GM12874 (cell line): Measurements from ENCODE around the gene C18orf54.

Source experiments
- TF ChIP-seq, protein P1 (sequence below): IDR thresholded peaks from 2 replicates; pipeline ENCODE4 v1.5.1; 2011; ENCODE audit warnings: low read depth, mild to moderate bottlenecking, control low read depth, low read length, moderate library complexity; ENCODE audit not compliant: insufficient read depth

Gene C18orf54

DNA sequence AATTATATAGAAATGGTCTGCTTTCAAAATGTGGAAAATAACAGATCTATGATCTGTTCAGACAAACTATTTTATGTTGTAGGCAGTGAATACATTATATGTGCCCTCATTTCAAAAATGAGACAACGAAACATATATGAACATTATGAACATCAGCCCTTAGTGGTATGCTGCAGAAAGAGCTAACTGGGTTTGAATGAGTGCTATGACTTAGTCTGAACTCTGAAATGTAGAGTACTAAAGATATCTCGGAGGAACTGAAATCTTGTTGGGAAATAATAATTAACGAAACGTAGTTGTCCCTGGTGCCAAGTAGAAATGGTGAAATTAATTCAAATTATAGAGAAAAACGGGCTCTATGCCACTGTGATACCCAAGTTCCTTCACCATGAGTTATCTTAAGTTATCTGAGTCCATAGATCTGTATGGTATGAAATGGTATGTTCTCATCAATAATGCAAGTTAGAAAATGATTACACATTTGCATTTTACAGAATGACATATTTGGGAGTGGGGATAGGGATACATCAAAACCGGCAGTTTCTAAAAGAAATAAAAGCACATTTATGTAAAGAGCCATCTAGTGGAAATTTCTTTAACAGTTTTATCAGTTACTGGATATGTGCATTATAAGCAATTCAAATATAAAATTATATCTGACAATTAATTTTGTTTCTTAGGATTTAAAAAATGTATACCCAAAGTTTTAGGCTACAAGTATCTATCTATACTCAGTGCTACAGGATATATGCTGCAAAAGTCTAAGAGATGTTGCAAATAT is 26.7 kb upstream of the C18orf54 start:
- TF ChIP-seq, protein P1, sequence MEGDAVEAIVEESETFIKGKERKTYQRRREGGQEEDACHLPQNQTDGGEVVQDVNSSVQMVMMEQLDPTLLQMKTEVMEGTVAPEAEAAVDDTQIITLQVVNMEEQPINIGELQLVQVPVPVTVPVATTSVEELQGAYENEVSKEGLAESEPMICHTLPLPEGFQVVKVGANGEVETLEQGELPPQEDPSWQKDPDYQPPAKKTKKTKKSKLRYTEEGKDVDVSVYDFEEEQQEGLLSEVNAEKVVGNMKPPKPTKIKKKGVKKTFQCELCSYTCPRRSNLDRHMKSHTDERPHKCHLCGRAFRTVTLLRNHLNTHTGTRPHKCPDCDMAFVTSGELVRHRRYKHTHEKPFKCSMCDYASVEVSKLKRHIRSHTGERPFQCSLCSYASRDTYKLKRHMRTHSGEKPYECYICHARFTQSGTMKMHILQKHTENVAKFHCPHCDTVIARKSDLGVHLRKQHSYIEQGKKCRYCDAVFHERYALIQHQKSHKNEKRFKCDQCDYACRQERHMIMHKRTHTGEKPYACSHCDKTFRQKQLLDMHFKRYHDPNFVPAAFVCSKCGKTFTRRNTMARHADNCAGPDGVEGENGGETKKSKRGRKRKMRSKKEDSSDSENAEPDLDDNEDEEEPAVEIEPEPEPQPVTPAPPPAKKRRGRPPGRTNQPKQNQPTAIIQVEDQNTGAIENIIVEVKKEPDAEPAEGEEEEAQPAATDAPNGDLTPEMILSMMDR, result no peak

DNA sequence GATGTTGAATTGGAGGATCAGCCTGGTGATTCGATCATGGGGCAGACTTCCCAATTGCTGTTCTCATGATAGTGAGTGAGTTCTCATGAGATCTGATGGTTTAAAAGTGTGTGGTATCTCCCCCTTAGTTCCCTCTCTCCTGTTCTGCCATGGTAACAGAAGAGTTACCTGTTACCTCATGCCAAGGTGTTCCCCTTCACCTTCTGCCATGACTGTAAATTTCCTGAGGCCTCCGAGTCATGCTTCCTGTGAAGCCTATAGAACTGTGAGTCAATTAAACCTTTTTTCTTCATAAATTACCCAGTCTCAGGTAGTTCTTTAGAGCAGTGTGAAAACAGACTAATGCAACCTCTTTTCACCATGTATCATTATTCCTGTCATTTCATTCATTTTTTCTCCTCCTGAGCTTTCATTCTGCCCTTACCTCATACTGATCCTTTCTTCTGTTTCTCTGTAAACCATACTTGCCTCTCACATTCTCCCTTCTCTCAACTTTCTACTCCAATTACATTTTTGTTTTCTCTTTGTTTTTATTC is 22.0 kb upstream of the C18orf54 start:
- TF ChIP-seq, protein P1, result no peak

DNA sequence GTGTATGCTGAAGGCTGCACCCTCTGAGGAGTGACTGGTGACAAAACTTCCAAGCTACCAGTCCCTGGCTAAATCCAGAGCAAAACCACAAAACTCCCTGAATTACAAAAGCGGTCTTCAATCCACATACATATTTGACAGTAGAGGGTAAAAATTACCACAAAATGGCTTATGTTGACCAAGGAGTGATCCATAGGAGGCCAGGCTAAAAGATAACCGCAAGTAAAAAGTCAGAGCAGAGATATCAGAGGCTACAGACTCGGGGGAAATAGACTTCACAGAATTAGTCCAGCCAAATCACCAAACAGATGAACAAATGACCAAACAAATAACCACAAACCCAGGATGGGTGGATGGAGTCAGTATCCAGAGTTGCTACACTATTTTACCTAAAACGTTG is 19.5 kb upstream of the C18orf54 start:
- TF ChIP-seq, protein P1, result no peak

- TF ChIP-seq, protein P1, result no peak
Observed at GRCh38 chr18:54351186-54351585, 6.5 kb upstream of the C18orf54 start.

GRCh38 chr18:54357082-54357659 is 535 bp upstream of the C18orf54 start:
- TF ChIP-seq, protein P1, result no peak

GRCh38 chr18:54358495-54359040 is 862 bp downstream of the C18orf54 start:
- TF ChIP-seq, protein P1, result no peak

DNA sequence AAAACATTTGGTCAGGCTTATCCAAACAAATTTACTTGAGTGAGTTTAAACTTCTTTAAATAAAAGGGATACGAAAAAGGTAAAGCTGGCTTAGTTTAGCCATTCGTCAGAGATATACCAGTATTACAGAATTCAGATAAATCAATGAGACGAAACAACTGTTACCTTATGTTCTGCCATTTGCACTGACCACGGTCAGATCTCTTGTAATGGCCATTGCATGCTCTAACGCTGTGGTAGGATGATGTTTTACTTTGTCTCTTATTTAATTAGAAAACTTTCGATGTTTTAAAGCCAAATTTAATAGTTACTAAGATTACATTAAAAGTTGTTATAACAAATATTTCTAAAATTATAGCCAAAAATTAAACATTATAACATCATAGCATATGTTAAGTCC is 1.5 kb downstream of the C18orf54 start:
- TF ChIP-seq, protein P1, result no peak
